GM18867 (cell line): Measurements from ENCODE around the gene SPATA19.
"Not testable (repeated sequence)": the region's sequence is repeated elsewhere in the genome, so short reads cannot be mapped to it uniquely, and the experiment has no call there.

Experiments
- ATAC-seq: cut with Tn5 transposase; IDR thresholded peaks from one replicate; pipeline ENCODE4 v1.9.1; 2021; ENCODE audit warnings: mild to moderate bottlenecking, moderate library complexity; ENCODE audit not compliant: unreplicated experiment

SPATA19 gene, protein sequence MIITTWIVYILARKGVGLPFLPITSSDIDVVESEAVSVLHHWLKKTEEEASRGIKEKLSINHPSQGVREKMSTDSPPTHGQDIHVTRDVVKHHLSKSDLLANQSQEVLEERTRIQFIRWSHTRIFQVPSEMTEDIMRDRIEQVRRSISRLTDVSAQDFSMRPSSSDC

DNA sequence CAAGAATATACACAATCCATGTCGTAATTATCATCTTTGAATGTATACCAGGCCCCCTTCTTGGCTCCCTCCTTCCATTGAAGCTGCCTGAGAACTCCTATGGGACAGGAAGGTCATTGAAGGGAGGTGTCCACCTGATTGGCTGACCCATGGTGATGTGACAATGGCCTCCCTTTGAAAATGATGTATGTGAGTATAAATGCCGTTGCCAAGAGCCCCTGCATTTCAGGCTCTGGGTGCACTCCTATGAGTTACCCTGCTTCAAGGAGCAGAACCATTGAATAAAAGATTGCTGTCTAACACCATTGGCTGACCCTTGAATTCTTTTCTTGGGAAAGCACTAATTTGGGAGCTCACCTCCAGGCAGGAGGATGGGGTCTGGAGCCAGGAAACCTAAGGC, at the start of gene SPATA19:
Gene SPATA19 (minus strand): TSS at position 101 of the 400 bp plus-strand sequence. CDS start 67 bp downstream, at position 34.
- ATAC-seq: no peak

- peak; percentile 47 for ATAC-seq
These were observed 49.8 kb upstream of the SPATA19 start for GRCh38 chr11:133895061-133895479.

DNA sequence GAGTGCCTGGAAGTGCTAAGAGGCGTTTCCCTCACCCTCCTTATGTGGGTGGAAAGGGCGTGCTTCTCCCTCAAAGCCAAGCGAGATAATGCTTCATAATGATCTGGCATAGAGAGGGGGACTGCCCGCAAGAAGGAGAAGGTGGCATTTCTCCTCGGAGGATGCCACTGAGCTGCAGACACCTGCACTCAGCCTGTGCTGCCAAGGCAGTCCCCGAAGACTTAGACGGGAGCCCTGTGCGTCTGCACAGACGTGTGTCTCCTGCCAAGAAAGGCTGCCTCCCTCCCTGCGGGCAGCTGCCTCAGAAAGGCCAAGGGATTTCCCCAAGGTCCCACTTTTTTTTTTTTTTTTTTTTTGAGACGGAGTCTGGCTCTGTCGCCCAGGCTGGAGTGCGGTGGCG, 48.1 kb upstream of the SPATA19 start:
- no peak for ATAC-seq

DNA sequence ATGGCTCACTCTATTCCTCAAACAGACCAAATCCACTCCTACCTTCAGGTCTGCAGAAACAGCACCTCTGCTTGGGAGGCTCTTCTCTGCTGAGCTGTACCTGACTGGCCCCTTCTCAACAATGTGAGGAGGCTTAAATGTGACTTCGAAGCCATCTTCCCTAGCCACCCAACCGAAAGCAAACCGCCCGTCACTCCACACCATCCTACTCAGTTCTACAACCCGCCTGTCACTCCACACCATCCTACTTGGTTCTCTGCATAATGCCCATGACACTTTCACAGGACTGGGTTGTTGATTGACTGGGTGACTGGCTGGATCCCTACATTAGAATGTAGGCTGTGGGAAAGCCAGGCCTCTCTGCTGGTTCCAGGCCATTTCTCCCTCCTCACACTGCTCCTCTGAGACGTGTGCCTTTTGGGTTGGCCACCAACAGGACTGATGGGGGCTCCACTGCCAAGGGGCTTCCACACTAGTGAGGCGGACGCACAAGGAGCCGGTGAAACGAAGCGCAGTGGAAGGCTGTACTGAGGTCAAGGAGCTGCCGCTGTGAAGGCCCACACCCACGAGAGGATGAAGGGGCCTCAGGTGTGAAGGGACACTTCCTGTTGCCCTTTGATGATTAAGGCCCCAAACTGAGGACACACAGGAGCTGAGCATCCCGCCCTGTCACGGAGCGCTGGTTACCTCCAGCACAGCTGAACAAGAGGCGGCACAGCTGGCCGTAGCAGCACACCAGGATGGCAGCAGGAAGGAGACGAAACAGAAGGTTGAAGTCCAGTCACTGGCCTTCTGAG, 47.5 kb upstream of the SPATA19 start:
- ATAC-seq: no peak

DNA sequence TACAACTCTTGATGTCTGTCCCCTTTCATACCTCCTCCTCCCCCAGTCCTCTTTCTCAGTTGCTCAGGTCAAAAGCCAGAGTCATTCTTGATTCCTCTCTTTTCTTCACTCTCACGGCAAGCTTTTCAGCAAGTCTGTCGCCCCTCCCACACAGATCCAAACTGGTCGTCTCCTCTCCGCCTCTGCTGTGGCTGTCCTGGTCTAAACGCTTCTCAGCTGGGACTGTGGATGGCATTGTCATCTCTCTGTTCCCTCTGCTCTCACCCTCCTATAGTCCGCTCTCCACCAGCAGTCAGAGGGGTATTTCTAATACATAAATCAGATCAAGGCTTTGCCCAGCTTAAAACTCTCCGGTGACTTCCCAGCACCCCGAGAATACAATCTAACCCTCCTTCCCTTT, 46.8 kb upstream of the SPATA19 start:
- no peak for ATAC-seq

DNA sequence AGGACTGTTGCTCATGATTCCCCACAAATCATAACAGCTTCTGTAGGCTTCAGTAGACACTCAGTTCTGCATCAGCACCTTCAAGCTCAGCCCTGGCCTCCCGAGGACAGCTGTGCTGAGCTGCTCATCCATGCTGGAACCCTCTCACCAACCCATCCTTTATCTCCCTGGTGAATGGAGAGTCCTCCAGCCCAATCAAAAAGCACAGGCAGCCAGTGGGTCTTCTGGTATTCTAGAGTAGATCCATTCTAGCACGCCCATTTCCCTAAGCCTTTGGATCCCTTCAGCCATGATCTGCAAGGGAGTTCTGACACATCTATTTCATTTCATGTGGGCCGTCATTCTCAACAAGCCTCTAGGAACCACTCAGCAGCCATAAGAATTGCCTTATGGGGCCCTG, 44.6 kb upstream of the SPATA19 start:
- ATAC-seq: no peak

- ATAC-seq: no peak
These were observed 43.9 kb upstream of the SPATA19 start for GRCh38 chr11:133889188-133889587.

- ATAC-seq: no peak
These were observed 42.5 kb upstream of the SPATA19 start for GRCh38 chr11:133887692-133888332.

DNA sequence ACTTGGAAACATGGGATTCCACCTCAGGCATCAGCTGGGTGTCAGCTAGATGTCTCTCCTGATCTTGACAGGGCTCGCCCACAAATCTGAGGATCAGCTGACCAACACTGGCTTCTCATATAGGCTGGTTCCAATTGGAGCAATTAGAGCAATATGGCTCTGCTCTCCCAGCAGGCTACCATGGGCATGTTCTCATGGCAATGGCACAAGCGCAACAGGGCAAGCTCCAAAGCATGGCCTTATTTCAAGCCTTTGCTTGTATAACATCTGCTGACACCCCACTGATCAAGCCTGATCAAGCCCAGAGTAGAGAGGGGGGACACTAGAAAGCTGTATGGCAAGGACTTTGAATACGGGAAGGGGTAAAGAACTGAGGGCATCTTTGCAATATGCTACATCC, 40.7 kb upstream of the SPATA19 start:
- ATAC-seq: no peak

GRCh38 chr11:133872160-133872559, 26.8 kb upstream of the SPATA19 start:
- ATAC-seq: no peak

GRCh38 chr11:133867456-133867855, 22.1 kb upstream of the SPATA19 start:
- ATAC-seq: no peak

DNA sequence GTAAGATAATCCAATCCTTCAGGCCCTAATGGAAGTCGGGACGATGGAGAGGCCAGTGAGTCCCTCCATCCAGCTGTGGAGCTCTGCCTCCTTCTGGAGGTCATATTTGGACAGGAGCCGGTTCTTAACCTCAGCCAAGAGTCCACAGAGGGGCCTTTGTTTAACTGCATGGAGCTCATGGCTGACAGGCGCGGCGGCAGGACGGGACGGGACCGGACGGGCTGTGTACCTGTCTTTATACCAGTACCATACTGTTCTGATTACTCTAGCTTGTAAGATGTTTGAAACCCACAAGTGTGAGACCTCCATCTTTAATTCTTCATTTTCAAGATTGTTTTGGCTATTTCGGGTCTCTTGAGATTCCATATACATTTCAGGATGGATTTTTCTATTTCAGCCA, 20.2 kb upstream of the SPATA19 start:
- ATAC-seq: no peak

DNA sequence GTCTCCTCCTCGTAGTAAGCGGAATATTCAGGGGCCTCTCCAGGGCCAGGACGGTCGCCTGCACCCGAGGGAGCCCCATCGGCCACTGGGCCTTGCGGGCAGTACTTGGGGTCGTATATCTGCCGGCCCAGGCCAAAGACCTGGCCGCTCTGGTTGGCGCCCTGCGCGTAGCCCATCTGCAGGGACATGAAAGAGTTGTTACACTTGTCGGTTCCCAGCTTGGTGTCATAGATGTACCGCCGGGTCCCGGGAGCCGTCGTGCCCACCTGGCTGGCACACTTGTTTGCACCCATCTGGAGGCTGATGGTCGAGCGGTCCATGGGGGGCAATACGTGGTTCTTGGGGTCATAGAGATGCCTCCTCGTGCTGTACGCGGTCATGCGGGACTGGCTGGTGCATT, 19.4 kb upstream of the SPATA19 start:
- ATAC-seq: no peak

GRCh38 chr11:133860151-133860550, 14.8 kb upstream of the SPATA19 start:
- no peak for ATAC-seq

- ATAC-seq: not testable (repeated sequence)
These were observed 9.1 kb upstream of the SPATA19 start for GRCh38 chr11:133854330-133854960.

GRCh38 chr11:133844217-133844616, 1.1 kb downstream of the SPATA19 start:
- no peak for ATAC-seq

DNA sequence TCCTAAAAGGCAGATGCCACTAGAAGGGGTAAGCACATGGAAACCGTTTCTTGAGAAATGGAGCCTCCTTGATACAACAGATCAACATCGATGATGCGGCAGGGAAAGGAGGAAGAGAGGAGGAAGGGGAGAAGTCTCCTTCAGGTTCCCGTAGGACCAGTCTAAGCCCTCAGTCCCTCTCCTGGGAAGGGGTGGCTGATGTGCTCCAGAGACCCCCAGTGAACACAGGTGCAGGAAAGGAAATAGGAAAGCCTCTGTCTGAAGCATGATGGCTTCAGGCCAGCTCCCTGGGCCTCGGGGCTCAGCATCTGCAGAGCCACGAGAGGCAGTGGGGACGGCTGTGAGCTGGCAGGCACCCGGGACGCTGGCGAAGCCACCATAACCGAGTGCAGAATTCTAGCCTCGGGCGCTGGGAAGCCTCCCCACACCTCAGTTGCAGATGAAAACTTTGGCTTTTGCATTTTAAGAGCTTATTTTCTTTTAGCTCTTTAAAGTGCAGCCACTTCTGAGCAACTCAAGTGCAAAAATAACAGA, 1.8 kb downstream of the SPATA19 start:
- no peak for ATAC-seq

DNA sequence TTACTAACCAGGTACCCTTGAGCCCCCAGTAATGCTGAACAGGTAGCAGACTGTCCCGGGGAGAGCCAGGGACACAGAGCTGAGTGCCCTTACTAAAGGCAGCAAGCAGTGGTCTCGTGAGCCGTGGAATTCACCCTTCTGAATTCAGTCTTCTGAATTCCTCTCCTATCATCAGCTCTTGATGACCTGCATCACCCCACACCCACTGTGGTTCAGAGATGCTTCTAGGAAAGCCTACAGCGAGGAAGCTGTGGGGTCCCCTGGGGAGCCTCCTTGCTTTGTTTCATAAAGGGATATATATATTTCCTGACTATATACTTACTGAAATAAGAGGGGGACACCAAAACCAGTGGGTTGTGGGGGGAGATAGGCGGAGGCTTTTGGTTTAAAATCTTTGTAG, 2.6 kb downstream of the SPATA19 start:
- ATAC-seq: no peak

- ATAC-seq: no peak
These were observed 3.3 kb downstream of the SPATA19 start for GRCh38 chr11:133842053-133842452.

DNA sequence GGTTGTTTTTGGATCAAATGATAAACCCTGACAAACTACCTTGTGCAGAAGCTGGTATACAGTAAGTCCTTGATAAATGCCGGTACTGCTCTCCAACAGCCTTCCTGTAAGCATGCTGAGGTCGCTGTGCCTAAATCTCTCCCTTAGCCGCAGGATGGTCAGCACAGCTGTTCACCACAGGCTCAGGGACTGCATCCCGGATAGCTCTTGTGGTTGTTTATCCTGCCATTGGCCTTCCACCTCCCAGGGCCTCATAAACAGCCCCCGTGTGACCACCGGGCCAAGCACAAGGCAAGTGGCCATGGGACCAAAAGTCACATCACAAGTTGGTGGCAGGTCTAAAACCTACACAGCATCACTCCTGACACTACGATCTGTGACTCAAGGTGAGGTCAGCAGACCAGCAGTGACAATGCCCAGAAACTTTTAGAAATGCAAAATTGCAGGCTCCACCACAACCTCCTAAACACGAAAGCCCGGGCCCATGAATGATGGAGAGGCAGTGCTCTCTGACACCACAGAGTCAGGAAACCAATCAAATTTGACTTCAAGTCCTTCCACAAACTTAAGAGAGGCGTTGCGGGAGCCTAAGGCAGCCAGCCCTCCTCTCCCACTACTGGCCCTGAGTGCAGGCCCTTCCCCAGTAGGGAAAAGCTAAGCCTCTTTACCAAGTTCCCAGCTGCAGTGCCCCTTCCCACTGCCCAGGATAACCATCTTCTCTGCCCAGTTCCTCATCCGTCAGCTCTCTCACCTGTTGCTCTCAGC, 3.9 kb downstream of the SPATA19 start:
- no peak for ATAC-seq
